Measurements from ENCODE around the gene KIAA0232.
"Not testable (repeated sequence)": the region's sequence is repeated elsewhere in the genome, so short reads cannot be mapped to it uniquely, and the experiment has no call there.

Gene KIAA0232

DNA sequence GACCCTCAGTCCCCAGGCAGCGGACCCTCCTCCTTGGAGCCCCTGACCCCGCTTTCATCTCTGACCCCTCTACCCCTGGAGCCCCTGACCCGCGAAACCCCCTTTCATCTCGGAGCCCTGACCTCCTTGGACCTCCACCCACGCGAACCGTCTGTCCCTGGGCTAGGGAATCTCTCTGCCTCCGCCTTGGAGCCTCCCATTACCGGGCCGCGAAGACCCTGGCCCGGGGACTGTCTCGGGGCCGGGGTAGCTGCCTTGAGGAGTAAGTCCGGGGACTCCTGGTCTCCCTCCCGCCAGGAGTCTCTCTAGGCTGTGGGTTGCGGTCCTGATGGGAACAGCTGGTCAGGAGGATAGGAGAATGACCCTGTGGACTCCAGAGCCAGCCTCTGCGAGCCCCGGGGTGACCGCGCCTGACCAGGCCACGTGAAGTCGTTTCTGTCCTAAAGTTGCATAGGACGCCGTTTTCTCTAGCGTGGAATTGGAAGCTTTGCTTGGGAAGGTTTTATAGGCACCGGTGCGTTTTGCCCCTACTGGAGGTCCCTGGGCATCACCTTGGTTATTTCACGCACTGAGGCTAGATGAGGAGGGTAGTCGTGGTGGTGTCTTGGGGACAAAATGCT, 127.9 kb downstream of the KIAA0232 start:
- no peak for DNase-seq (ENCODE audit: low read depth)

DNA sequence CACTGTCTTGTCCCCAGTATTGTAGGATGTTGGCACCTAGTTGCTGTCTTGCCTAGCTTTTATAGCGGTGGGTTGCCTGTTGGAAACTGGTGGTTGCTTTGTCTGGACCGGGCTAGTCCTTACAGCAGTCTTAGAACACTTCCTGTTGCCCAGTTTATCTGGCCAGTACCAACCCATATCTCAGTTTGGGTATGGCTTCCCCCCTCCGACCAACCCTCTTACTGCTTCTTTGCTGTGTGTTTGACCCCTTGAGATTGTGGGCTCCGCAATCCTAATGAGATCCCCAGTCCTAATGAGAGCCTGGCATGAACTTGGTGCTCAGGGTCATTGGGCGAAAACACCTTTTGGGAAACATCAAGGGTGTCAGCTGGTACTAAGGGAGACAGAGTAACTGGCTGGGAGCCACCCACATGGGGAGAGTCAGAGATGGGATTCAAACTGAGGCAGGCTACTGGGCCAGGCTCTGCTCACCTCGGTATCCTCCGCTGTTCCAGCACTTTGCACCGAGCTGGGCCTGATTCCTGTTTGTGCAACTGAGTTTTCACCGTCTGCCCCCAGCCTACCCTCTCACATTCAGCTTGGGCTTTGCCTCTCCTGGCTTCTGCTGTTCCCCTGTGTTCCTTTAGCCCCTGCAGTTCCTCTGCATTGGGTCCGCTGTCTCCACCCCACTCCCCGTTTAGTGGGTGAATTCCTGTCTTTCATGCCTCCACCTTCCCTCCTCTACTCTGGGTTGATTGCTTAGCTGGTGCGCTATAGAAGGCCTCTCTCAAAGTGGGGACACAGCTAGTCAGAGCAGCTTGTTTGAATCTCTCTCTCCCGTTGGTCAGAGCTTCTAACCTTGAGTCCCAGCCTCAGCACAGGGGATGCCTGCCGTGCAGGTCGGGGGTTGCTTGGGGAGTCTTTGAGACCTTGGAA, 128.7 kb downstream of the KIAA0232 start:
- peak overlapping the region; percentile 62 for H3K4me3 ChIP-seq (ENCODE audit: low read length)
- TF ChIP-seq, protein P1, sequence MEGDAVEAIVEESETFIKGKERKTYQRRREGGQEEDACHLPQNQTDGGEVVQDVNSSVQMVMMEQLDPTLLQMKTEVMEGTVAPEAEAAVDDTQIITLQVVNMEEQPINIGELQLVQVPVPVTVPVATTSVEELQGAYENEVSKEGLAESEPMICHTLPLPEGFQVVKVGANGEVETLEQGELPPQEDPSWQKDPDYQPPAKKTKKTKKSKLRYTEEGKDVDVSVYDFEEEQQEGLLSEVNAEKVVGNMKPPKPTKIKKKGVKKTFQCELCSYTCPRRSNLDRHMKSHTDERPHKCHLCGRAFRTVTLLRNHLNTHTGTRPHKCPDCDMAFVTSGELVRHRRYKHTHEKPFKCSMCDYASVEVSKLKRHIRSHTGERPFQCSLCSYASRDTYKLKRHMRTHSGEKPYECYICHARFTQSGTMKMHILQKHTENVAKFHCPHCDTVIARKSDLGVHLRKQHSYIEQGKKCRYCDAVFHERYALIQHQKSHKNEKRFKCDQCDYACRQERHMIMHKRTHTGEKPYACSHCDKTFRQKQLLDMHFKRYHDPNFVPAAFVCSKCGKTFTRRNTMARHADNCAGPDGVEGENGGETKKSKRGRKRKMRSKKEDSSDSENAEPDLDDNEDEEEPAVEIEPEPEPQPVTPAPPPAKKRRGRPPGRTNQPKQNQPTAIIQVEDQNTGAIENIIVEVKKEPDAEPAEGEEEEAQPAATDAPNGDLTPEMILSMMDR (conservative IDR thresholded peaks at IDR 0.05; ENCODE audit: low read length): no peak
- DNase-seq (ENCODE audit: low read depth): no peak

More for the DNA sequence above, 127.9 kb downstream of the KIAA0232 start:
- peak overlapping the region; percentile 62 for H3K4me3 ChIP-seq (ENCODE audit: low read length)
- TF ChIP-seq, protein P1 (conservative IDR thresholded peaks at IDR 0.05; ENCODE audit: low read length): no peak; the same call in 1 of the 2 replicates

DNA sequence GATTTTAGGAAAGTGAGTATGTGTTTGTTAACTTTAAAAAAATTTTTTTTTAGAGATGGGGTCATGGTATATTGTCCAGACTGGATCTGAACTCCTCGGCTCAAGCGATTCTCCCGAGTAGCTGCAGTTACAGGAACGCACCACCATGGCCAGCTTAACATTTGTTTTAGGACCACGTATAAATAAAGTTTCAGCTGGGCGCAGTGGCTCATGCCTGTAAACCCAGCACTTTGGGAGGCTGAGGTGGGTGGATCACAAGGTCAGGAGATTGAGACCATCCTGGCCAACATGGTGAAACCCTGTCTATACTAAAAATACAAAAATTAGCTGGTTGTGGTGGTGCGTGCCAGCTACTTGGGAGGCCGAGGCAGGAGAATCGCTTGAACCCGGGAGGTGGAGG, 129.4 kb downstream of the KIAA0232 start:
- not testable (repeated sequence) for H3K4me3 ChIP-seq (ENCODE audit: low read length); DNase-seq (ENCODE audit: low read depth)

DNA sequence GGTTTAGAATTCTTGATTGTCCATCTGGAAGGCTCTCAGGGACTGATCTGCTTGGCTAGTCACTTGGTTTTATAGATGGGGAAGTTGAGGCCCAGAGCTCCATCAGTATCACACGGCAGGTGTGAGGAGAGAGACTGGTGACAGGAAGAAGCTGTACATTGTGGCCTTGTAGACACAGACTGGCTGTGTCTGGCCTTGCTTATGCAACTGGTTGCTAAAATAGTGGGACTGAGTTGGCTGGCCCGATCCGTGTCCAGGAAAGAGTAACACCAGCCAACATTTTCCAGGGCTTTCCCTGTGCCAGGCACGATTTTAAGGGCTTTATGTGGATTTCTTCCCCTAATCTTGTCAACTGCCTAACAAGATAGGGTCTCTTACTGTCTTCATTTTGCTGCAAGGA, 129.9 kb downstream of the KIAA0232 start:
- no peak for DNase-seq (ENCODE audit: low read depth)
- H3K4me3 ChIP-seq (ENCODE audit: low read length): no peak overlapping the region
- TF ChIP-seq, protein P1 (conservative IDR thresholded peaks at IDR 0.05; ENCODE audit: low read length): no peak

DNA sequence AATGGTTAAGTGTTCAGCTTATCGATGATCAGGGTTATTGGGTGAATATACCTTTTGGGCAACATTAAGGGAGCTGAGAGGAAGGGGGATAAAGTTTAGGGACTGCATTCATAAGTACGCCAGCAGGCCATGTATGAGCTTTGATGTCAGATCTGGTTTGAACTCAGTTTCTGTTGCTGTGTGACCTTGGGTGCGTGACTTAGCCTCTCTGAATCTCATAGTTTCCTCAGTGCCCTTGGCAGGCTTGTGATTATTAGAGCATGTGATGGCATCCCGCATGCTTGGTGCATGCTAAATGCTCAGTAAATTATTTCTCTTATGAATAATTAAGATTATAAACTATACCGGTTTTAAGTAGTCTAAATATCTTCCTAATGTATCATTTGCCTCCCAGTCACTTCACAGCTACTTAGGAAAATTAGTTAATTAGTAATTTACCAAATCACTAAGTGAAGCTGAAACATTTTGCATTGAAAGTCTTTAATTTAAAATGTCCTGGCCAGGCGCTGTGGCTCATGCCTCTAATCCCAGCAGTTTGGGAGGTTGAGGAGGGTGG, 130.9 kb downstream of the KIAA0232 start:
- DNase-seq (ENCODE audit: low read depth): no peak
- no peak overlapping the region for H3K4me3 ChIP-seq (ENCODE audit: low read length)
- TF ChIP-seq, protein P1 (conservative IDR thresholded peaks at IDR 0.05; ENCODE audit: low read length): no peak

DNA sequence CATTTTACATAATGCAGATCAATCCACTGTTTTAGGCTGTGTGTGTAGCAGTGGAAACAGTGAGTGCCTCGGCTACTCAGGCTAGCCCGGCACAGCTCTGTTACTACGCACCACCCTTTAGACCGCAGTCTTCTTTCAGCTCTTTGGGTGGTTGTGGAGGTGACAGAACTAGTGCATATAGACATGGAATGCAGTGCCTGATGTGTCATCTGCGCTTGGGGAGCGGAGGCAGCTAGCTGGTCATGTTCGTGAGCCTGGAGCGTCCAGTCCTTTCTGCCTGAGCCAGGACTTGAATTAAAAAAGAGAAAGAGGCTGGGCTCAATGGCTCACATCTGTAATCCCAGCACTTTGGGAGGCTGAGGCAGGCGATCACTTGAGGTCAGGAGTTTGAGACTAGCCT, 131.9 kb downstream of the KIAA0232 start:
- no peak for DNase-seq (ENCODE audit: low read depth)

More for the DNA sequence above, 131.9 kb downstream of the KIAA0232 start:
- no peak overlapping the region for H3K4me3 ChIP-seq (ENCODE audit: low read length)
- TF ChIP-seq, protein P1 (conservative IDR thresholded peaks at IDR 0.05; ENCODE audit: low read length): no peak

All from AG10803 (cell line).